Activated naive CD4-positive, alpha-beta T cell treated with anti-CD3 and anti-CD28 coated beads, Interleukin-2, amount 50 U/mL, for 16 hours (primary cell): ENCODE results near the gene SF3B4.
"Not testable (repeated sequence)": the region's sequence is repeated elsewhere in the genome, so short reads cannot be mapped to it uniquely, and the experiment has no call there.

Experiments used
- DNase-seq: peaks from one replicate; pipeline ENCODE4 v3.0.0-alpha.2; 2020

The SF3B4 gene

GRCh38 chr1:149927563-149928400 lies at the start of gene SF3B4:
Gene SF3B4, minus strand, starts transcription at chr1:149927803. Its CDS starts 44 bp downstream, at chr1:149927759.
- DNase-seq = peak; percentile 96

- DNase-seq = no peak
Measured at GRCh38 chr1:149977345-149977744, 49.7 kb upstream of the SF3B4 start.

GRCh38 chr1:149972547-149972946 lies 44.9 kb upstream of the SF3B4 start:
- no peak for DNase-seq

GRCh38 chr1:149967646-149968045 lies 40.0 kb upstream of the SF3B4 start:
- no peak for DNase-seq

GRCh38 chr1:149967041-149967440 lies 39.4 kb upstream of the SF3B4 start:
- DNase-seq = no peak

GRCh38 chr1:149966405-149966804 lies 38.8 kb upstream of the SF3B4 start:
- DNase-seq = no peak

GRCh38 chr1:149965440-149965839 lies 37.8 kb upstream of the SF3B4 start:
- DNase-seq = no peak

GRCh38 chr1:149963358-149963757 lies 35.8 kb upstream of the SF3B4 start:
- DNase-seq = no peak

GRCh38 chr1:149962736-149963135 lies 35.1 kb upstream of the SF3B4 start:
- DNase-seq = no peak

- peak; percentile 20 for DNase-seq
Measured at GRCh38 chr1:149962039-149962647, 34.5 kb upstream of the SF3B4 start.

GRCh38 chr1:149957548-149957947 lies 29.9 kb upstream of the SF3B4 start:
- DNase-seq = not testable (repeated sequence)

- DNase-seq = no peak
Measured at GRCh38 chr1:149949911-149950310, 22.3 kb upstream of the SF3B4 start.

- DNase-seq = no peak
Measured at GRCh38 chr1:149945206-149945605, 17.6 kb upstream of the SF3B4 start.

GRCh38 chr1:149942885-149943284 lies 15.3 kb upstream of the SF3B4 start:
- no peak for DNase-seq

- no peak for DNase-seq
Measured at GRCh38 chr1:149942207-149942606, 14.6 kb upstream of the SF3B4 start.

- no peak for DNase-seq
Measured at GRCh38 chr1:149940427-149940826, 12.8 kb upstream of the SF3B4 start.

- DNase-seq = not testable (repeated sequence)
Measured at GRCh38 chr1:149938668-149939003, 11.0 kb upstream of the SF3B4 start.

GRCh38 chr1:149937759-149938158 lies 10.2 kb upstream of the SF3B4 start:
- no peak for DNase-seq

GRCh38 chr1:149936992-149937705 lies 9.5 kb upstream of the SF3B4 start:
- DNase-seq = no peak

- DNase-seq = no peak
Measured at GRCh38 chr1:149936170-149936991, 8.8 kb upstream of the SF3B4 start, which contains the start of gene MTMR11. Gene MTMR11, minus strand, starts transcription at chr1:149936879. Its CDS starts 232 bp downstream, at chr1:149936647.

- no peak for DNase-seq
Measured at GRCh38 chr1:149934356-149934755, 6.8 kb upstream of the SF3B4 start.

GRCh38 chr1:149933208-149933607 lies 5.6 kb upstream of the SF3B4 start:
- no peak for DNase-seq

GRCh38 chr1:149932474-149932873 lies 4.9 kb upstream of the SF3B4 start:
- DNase-seq = no peak
